OCI-LY3 (cell line): ENCODE measurements around the gene PRAMEF2.
"Not testable (repeated sequence)": the region's sequence is repeated elsewhere in the genome, so short reads cannot be mapped to it uniquely, and the experiment has no call there.

ENCODE experiments used
- EZH2phosphoT487 ChIP-seq: fragments of 200-600 bp; shearing (Covaris generic); IDR thresholded peaks from 2 replicates; pipeline ENCODE4 v1.6.1; 2018; ENCODE audit warnings: antibody characterized with exemption, mixed run types, low read depth
- TF ChIP-seq, protein P1 (sequence below): fragments of 200-600, 300-600 bp; sonication (generic); IDR thresholded peaks from 2 replicates; pipeline ENCODE4 v1.5.1; 2014; ENCODE audit warnings: antibody characterized with exemption, low read length, low read depth

- TF ChIP-seq, protein P1, sequence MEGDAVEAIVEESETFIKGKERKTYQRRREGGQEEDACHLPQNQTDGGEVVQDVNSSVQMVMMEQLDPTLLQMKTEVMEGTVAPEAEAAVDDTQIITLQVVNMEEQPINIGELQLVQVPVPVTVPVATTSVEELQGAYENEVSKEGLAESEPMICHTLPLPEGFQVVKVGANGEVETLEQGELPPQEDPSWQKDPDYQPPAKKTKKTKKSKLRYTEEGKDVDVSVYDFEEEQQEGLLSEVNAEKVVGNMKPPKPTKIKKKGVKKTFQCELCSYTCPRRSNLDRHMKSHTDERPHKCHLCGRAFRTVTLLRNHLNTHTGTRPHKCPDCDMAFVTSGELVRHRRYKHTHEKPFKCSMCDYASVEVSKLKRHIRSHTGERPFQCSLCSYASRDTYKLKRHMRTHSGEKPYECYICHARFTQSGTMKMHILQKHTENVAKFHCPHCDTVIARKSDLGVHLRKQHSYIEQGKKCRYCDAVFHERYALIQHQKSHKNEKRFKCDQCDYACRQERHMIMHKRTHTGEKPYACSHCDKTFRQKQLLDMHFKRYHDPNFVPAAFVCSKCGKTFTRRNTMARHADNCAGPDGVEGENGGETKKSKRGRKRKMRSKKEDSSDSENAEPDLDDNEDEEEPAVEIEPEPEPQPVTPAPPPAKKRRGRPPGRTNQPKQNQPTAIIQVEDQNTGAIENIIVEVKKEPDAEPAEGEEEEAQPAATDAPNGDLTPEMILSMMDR, result not testable (repeated sequence)
- TF ChIP-seq EZH2phosphoT487, result not testable (repeated sequence)
Measured at GRCh38 chr1:12831310-12831709, 25.6 kb upstream of the PRAMEF2 start, which contains the start of gene PRAMEF11.
